CD4-positive, CD25-positive, alpha-beta regulatory T cell (primary cell): ENCODE data around the gene PROSER3. TPM values are rescaled to one million over a fixed set of nuclear protein-coding genes. Genes with fewer than 3 reads are reported as not detected.
"Not testable (repeated sequence)": the region's sequence is repeated elsewhere in the genome, so short reads cannot be mapped to it uniquely, and the experiment has no call there.

Experiments used
- ATAC-seq, 2 donors: fragments of 150-1000 bp; cut with Tn5 transposase; one replicate each; pipeline ENCODE4 v1.10.0; 2021; ENCODE audit warnings: low read depth in 2 of 2, moderate number of reproducible peaks in 2 of 2, moderate library complexity in 1 of 2
- DNase-seq, 3 donors: peaks; one replicate each; pipeline versions ENCODE4 v3.0.0 to v3.0.0-alpha.2; 2012 to 2022; ENCODE audit warnings: mixed read lengths in 1 of 3
- H3K27ac ChIP-seq: one replicate; pipeline ENCODE4 v1.7.0; 2013; ENCODE audit warnings: mild to moderate bottlenecking, low read length; ENCODE audit not compliant: insufficient read depth, poor library complexity, severe bottlenecking
- H3K27me3 ChIP-seq: one replicate; pipeline ENCODE4 v1.7.0; 2013; ENCODE audit warnings: low read length; ENCODE audit not compliant: control insufficient read depth, insufficient read depth
- H3K36me3 ChIP-seq: one replicate; pipeline ENCODE4 v1.7.0; 2013; ENCODE audit warnings: mild to moderate bottlenecking, low read length, moderate library complexity; ENCODE audit not compliant: control insufficient read depth, insufficient read depth
- H3K4me1 ChIP-seq: 2 replicates; pipeline ENCODE4 v1.7.0; 2013; ENCODE audit warnings: mild to moderate bottlenecking, low read length; ENCODE audit not compliant: insufficient read depth, control insufficient read depth, poor library complexity, severe bottlenecking
- H3K4me3 ChIP-seq: one replicate; pipeline ENCODE4 v1.7.0; 2013; ENCODE audit warnings: low read depth, mild to moderate bottlenecking, low read length, moderate library complexity
- H3K9me3 ChIP-seq, 2 experiments: 1 replicate in 1 of 2; 2 replicates in 1 of 2; pipeline ENCODE4 v1.7.0; 2013; ENCODE audit warnings: low read length in 2 of 2, mild to moderate bottlenecking in 1 of 2, moderate library complexity in 1 of 2; ENCODE audit not compliant: control insufficient read depth in 2 of 2
- H3K27ac Mint-ChIP-seq, 3 donors: one replicate each; pipeline ENCODE4 v1.8.0; 2020 to 2022; ENCODE audit warnings: mild to moderate bottlenecking in 3 of 3, mixed read lengths in 3 of 3, moderate library complexity in 2 of 3
- H3K27me3 Mint-ChIP-seq: one replicate; pipeline ENCODE4 v1.8.0; 2022; ENCODE audit warnings: mild to moderate bottlenecking, mixed read lengths
- H3K36me3 Mint-ChIP-seq: one replicate; pipeline ENCODE4 v1.8.0; 2020; ENCODE audit warnings: mixed read lengths
- H3K4me1 Mint-ChIP-seq, 4 donors: one replicate each; pipeline ENCODE4 v1.8.0; 2020 to 2022; ENCODE audit warnings: mixed read lengths in 4 of 4, mild to moderate bottlenecking in 1 of 4
- H3K4me3 Mint-ChIP-seq, 4 donors: one replicate each; pipeline ENCODE4 v1.8.0; 2020 to 2022; ENCODE audit warnings: mild to moderate bottlenecking in 4 of 4, mixed read lengths in 4 of 4, moderate library complexity in 3 of 4
- H3K9me3 Mint-ChIP-seq, 7 donors: one replicate each; pipeline ENCODE4 v1.8.0; 2020 to 2022; ENCODE audit warnings: mixed read lengths in 7 of 7, mild to moderate bottlenecking in 3 of 7, moderate library complexity in 2 of 7
- polyA plus RNA-seq, 4 donors: library from polyadenylated mRNA; unstranded; fragments of 300-500 nt; fragmentation: Illumina TruSeq; gene quantifications; one replicate each; pipeline ENCODE4 v1.2.3, GENCODE V29; 2021
- total RNA-seq: library from RNA; stranded (reverse); gene quantifications from one replicate; pipeline ENCODE4 v1.2.3, GENCODE V29; 2022

Gene PROSER3
- total and polyA plus RNA-seq, 5 donors from 2014 or later = 4.3 to 39.5 (median 5.0) TPM

- ATAC-seq, H3K9me3 Mint-ChIP-seq, H3K9me3 ChIP-seq, H3K27me3 ChIP-seq, DNase-seq, H3K27me3 Mint-ChIP-seq, H3K4me3 Mint-ChIP-seq, H3K4me3 ChIP-seq, H3K27ac ChIP-seq: not testable (repeated sequence)
- H3K4me1 ChIP-seq = peaks cover 10% of the 10 kb centered on the region
- H3K36me3 Mint-ChIP-seq = peaks cover 34% of the 10 kb centered on the region
- peak overlapping the region in 2 of 3 donors; percentile 14 to 76 for H3K27ac Mint-ChIP-seq
- peaks cover 0 to 16% (median 8%) of the 10 kb centered on the region in 4 donors for H3K4me1 Mint-ChIP-seq
- peaks cover 80% of the 10 kb centered on the region for H3K36me3 ChIP-seq
Observed at GRCh38 chr19:35724132-35724531, 33.8 kb upstream of the PROSER3 start.

DNA sequence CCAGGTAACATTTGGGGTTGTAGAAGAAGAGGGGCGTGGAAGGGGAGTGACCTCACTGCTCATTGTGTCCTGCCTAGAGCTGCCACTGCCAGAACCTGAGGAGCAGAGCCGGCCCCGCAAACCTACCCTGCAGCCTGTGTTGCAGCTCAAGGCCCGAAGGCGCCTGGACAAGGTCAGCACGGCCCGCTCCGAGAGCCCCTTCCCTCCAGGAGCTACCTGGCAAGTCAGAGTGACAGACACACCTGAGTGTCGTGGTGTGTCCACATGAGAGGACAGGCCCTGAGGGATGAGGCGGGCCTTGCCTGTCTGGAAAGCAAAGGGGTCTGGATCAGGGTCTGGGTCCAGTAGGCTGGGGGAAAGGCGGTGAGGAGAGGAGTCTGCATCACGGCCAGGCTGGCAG is 33.4 kb upstream of the PROSER3 start:
- ATAC-seq = no peak
- H3K4me3 Mint-ChIP-seq = no peak overlapping the region
- Histone ChIP-seq H3K4me1 (peaks cover 6% of the 10 kb centered on the region), H3K36me3 (peaks cover 84% of the 10 kb centered on the region), H3K27ac (no peak overlapping the region), H3K9me3 (no peaks in the 10 kb centered on the region), H3K4me3 (no peak overlapping the region), H3K27me3 (no peaks in the 10 kb centered on the region)
- H3K27me3 Mint-ChIP-seq = no peaks in the 10 kb centered on the region
- H3K4me1 Mint-ChIP-seq = peaks cover 0 to 12% (median 4%) of the 10 kb centered on the region in 4 donors
- peak overlapping the region in 1 of 3 donors; percentile 76 for H3K27ac Mint-ChIP-seq
- peaks cover 39% of the 10 kb centered on the region for H3K36me3 Mint-ChIP-seq
- no peak for DNase-seq
- H3K9me3 Mint-ChIP-seq = peaks cover 0 to 1% (median 0%) of the 10 kb centered on the region in 7 donors

- Histone ChIP-seq H3K27ac (no peak overlapping the region), H3K36me3 (peaks cover 87% of the 10 kb centered on the region), H3K9me3 (no peaks in the 10 kb centered on the region), H3K4me3 (no peak overlapping the region), H3K27me3 (no peaks in the 10 kb centered on the region), H3K4me1 (no peaks in the 10 kb centered on the region)
- no peak overlapping the region for H3K27ac Mint-ChIP-seq
- ATAC-seq = no peak
- peaks cover 0 to 8% (median 2%) of the 10 kb centered on the region in 4 donors for H3K4me1 Mint-ChIP-seq
- no peaks in the 10 kb centered on the region for H3K9me3 Mint-ChIP-seq
- H3K27me3 Mint-ChIP-seq = no peaks in the 10 kb centered on the region
- peak overlapping the region in 1 of 4 donors; percentile 69 for H3K4me3 Mint-ChIP-seq
- peaks cover 41% of the 10 kb centered on the region for H3K36me3 Mint-ChIP-seq
- DNase-seq = no peak
Observed at GRCh38 chr19:35725216-35725861, 32.6 kb upstream of the PROSER3 start.

DNA sequence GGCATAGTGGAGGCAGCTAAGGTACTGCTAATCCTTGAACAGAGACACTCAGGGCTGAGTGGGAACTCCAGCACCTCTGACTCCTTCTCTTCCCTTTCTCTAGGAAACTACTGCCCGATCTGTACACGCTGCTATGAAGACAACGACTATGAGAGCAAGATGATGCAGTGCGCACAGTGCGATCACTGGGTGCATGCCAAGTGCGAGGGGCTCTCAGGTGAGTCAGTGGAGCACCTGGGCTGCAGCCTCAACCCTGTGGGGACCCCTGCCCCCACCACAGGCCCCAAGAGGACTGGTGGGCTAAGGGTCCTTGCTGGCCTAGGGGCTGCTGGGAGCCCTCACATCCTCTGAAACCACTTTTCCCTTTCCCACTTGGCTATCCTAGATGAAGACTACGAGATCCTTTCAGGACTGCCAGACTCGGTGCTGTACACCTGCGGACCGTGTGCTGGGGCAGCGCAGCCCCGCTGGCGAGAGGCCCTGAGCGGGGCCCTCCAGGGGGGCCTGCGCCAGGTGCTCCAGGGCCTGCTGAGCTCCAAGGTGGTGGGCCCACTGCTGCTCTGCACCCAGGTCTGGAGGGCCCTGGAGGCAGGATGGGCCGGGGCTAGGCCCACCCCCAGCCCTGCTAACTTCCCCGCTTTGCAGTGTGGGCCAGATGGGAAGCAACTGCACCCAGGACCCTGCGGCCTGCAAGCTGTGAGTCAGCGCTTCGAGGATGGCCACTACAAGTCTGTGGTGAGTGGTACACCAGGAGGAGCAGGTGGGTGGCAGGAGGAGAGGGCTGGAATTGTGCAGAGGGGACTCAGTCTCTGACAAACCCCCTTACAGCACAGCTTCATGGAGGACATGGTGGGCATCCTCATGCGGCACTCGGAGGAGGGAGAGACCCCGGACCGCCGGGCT is 30.7 kb upstream of the PROSER3 start:
- ATAC-seq (no peak), DNase-seq (no peak)
- H3K4me1 ChIP-seq = no peaks in the 10 kb centered on the region
- Mint-ChIP-seq H3K4me1 (peaks cover 0 to 4% (median 1%) of the 10 kb centered on the region in 4 donors), H3K4me3 (no peak overlapping the region), H3K9me3 (no peaks in the 10 kb centered on the region), H3K27me3 (no peaks in the 10 kb centered on the region), H3K36me3 (peaks cover 46% of the 10 kb centered on the region), H3K27ac (no peak overlapping the region)
- H3K27me3 ChIP-seq = no peaks in the 10 kb centered on the region
- peaks cover 96% of the 10 kb centered on the region for H3K36me3 ChIP-seq
- no peaks in the 10 kb centered on the region for H3K9me3 ChIP-seq
- H3K4me3 ChIP-seq = no peak overlapping the region
- no peak overlapping the region for H3K27ac ChIP-seq

- ATAC-seq = no peak
- Mint-ChIP-seq H3K27ac (peak overlapping the region in 1 of 3 donors; percentile 76), H3K9me3 (no peaks in the 10 kb centered on the region), H3K27me3 (no peaks in the 10 kb centered on the region), H3K4me1 (peaks cover 0 to 4% (median 1%) of the 10 kb centered on the region in 4 donors), H3K4me3 (peak overlapping the region in 1 of 4 donors; percentile 47), H3K36me3 (peaks cover 46% of the 10 kb centered on the region)
- no peak overlapping the region for H3K27ac ChIP-seq
- no peak overlapping the region for H3K4me3 ChIP-seq
- no peaks in the 10 kb centered on the region for H3K4me1 ChIP-seq
- no peak for DNase-seq
- H3K9me3 ChIP-seq = no peaks in the 10 kb centered on the region
- no peaks in the 10 kb centered on the region for H3K27me3 ChIP-seq
- peaks cover 87% of the 10 kb centered on the region for H3K36me3 ChIP-seq
Observed at GRCh38 chr19:35727956-35728706, 29.8 kb upstream of the PROSER3 start.

DNA sequence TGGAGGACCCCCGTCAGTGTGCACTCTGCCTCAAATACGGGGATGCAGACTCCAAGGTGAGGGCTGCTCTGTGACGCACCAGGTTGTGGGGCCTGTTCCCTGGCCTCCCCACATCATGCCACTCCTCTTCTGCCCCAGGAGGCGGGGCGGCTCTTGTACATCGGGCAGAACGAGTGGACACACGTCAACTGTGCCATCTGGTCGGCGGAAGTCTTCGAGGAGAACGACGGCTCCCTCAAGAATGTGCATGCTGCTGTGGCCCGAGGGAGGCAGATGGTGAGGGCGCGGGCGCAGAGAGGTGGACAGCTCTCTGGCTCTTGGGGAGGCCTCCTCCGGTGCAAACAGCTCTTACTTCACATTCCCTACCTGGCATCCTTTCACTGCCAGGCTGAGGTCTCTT is 29.0 kb upstream of the PROSER3 start:
- DNase-seq (no peak), ATAC-seq (no peak)
- H3K36me3 Mint-ChIP-seq = peaks cover 43% of the 10 kb centered on the region
- H3K4me1 Mint-ChIP-seq = peaks cover 0 to 4% (median 0%) of the 10 kb centered on the region in 4 donors
- no peaks in the 10 kb centered on the region for H3K27me3 ChIP-seq
- H3K9me3 Mint-ChIP-seq = no peaks in the 10 kb centered on the region
- peaks cover 85% of the 10 kb centered on the region for H3K36me3 ChIP-seq
- no peaks in the 10 kb centered on the region for H3K4me1 ChIP-seq
- no peak overlapping the region for H3K27ac Mint-ChIP-seq
- H3K27me3 Mint-ChIP-seq = no peaks in the 10 kb centered on the region
- H3K9me3 ChIP-seq = no peaks in the 10 kb centered on the region
- H3K27ac ChIP-seq = no peak overlapping the region
- no peak overlapping the region for H3K4me3 ChIP-seq
- no peak overlapping the region for H3K4me3 Mint-ChIP-seq

- Mint-ChIP-seq H3K4me1 (peaks cover 0 to 8% (median 3%) of the 10 kb centered on the region in 4 donors), H3K27ac (no peak overlapping the region), H3K36me3 (peaks cover 50% of the 10 kb centered on the region), H3K4me3 (no peak overlapping the region), H3K9me3 (peaks cover 0 to 2% (median 0%) of the 10 kb centered on the region in 7 donors), H3K27me3 (no peaks in the 10 kb centered on the region)
- no peak overlapping the region for H3K4me3 ChIP-seq
- no peaks in the 10 kb centered on the region for H3K4me1 ChIP-seq
- peaks cover 85% of the 10 kb centered on the region for H3K36me3 ChIP-seq
- ATAC-seq (no peak), DNase-seq (no peak)
- no peaks in the 10 kb centered on the region for H3K27me3 ChIP-seq
- H3K27ac ChIP-seq = no peak overlapping the region
- no peaks in the 10 kb centered on the region for H3K9me3 ChIP-seq
Observed at GRCh38 chr19:35729763-35730162, 28.2 kb upstream of the PROSER3 start.
